NCI-H2081 (cell line): ENCODE measurements around the gene BTN2A1.
"Not testable (repeated sequence)": the region's sequence is repeated elsewhere in the genome, so short reads cannot be mapped to it uniquely, and the experiment has no call there.

Source experiments
- DNase-seq, 2 experiments: peaks; one replicate each; lab custom pipeline; 2025; lab: John Stamatoyannopoulos, UW

Gene BTN2A1

GRCh38 chr6:26457806-26458688, at the start of gene BTN2A1:
BTN2A1 (plus strand) TSS chr6:26457955; CDS start chr6:26458637, 682 bp downstream.
- DNase-seq, result peak; percentile 88 to 93

GRCh38 chr6:26408828-26409730, 48.7 kb upstream of the BTN2A1 start:
- no peak for DNase-seq

- DNase-seq, result no peak
Observed at GRCh38 chr6:26411751-26412150, 46.0 kb upstream of the BTN2A1 start.

- DNase-seq, result no peak
Observed at GRCh38 chr6:26412228-26412627, 45.5 kb upstream of the BTN2A1 start.

GRCh38 chr6:26412954-26413353, 44.8 kb upstream of the BTN2A1 start:
- DNase-seq, result no peak

GRCh38 chr6:26414281-26414680, 43.5 kb upstream of the BTN2A1 start:
- no peak for DNase-seq

GRCh38 chr6:26415036-26415614, 42.6 kb upstream of the BTN2A1 start:
- DNase-seq, result no peak

GRCh38 chr6:26415791-26416190, 42.0 kb upstream of the BTN2A1 start:
- no peak for DNase-seq

- DNase-seq, result no peak
Observed at GRCh38 chr6:26416288-26416687, 41.5 kb upstream of the BTN2A1 start.

GRCh38 chr6:26418077-26418476, 39.7 kb upstream of the BTN2A1 start:
- not testable (repeated sequence) for DNase-seq

GRCh38 chr6:26418795-26419194, 39.0 kb upstream of the BTN2A1 start:
- not testable (repeated sequence) for DNase-seq

- peak in 1 of 2 experiments; percentile 4 for DNase-seq
Observed at GRCh38 chr6:26420688-26421171, 37.0 kb upstream of the BTN2A1 start.

GRCh38 chr6:26421259-26422144, 36.3 kb upstream of the BTN2A1 start:
- peak; percentile 67 to 83 for DNase-seq

- DNase-seq, result no peak
Observed at GRCh38 chr6:26422329-26422728, 35.4 kb upstream of the BTN2A1 start.

GRCh38 chr6:26426691-26427450, 30.9 kb upstream of the BTN2A1 start:
- no peak for DNase-seq

GRCh38 chr6:26427451-26427809, 30.3 kb upstream of the BTN2A1 start:
- no peak for DNase-seq

- DNase-seq, result no peak
Observed at GRCh38 chr6:26428206-26428605, 29.5 kb upstream of the BTN2A1 start.

GRCh38 chr6:26430787-26431186, 27.0 kb upstream of the BTN2A1 start:
- no peak for DNase-seq

- no peak for DNase-seq
Observed at GRCh38 chr6:26431258-26432172, 26.2 kb upstream of the BTN2A1 start.
